PC-9 (cell line): ENCODE data around the gene SNX8. TPM values are rescaled to one million over a fixed set of nuclear protein-coding genes. Genes with fewer than 3 reads are reported as not detected.
A peak's percentile ranks its signal among the peaks of the same experiment; 100 is the strongest.

Experiments used
- BruUV-seq: library from RNA; stranded (reverse); fragments of 400-500 nt; replicated peaks from 2 replicates; lab custom pipeline; 2021; lab: Mats Ljungman, UMichigan
- CTCF ChIA-PET: fragments of 300-600 bp; sonication (Branson Sonifier 250); formaldehyde crosslinking; loops from one replicate; lab custom pipeline; 2022; ENCODE audit warnings: antibody characterized with exemption; lab: Charles Lee
- POLR2A ChIA-PET: fragments of 300-600 bp; sonication (Branson Sonifier 250); formaldehyde crosslinking; loops from one replicate; lab custom pipeline; 2022; ENCODE audit warnings: antibody characterized with exemption; ENCODE audit not compliant: unreplicated experiment; lab: Charles Lee
- DNase-seq, 2 experiments: peaks; one replicate each; pipeline versions ENCODE4 v3.0.0 to v3.0.0-alpha.2; 2015 to 2022; ENCODE audit warnings: mixed read lengths in 1 of 2
- H2AFZ ChIP-seq: fragments of 200-600 bp; sonication (generic); 2 replicates; pipeline ENCODE4 v1.8.1; 2017; ENCODE audit warnings: antibody characterized with exemption
- H3F3A ChIP-seq: fragments of 200-600 bp; sonication (generic); 2 replicates; pipeline ENCODE4 v1.8.1; 2017; ENCODE audit warnings: antibody characterized with exemption, mild to moderate bottlenecking, low read depth; ENCODE audit not compliant: insufficient read depth
- H3K27ac ChIP-seq: fragments of 200-600 bp; sonication (generic); 2 replicates; pipeline ENCODE4 v1.6.1; 2016; ENCODE audit warnings: mixed run types
- H3K27me3 ChIP-seq: fragments of 200-600 bp; sonication (generic); 2 replicates; pipeline ENCODE4 v1.6.1; 2016; ENCODE audit warnings: low read depth, mixed run types; ENCODE audit not compliant: insufficient read depth
- H3K36me3 ChIP-seq: fragments of 200-600 bp; sonication (generic); 2 replicates; pipeline ENCODE4 v1.6.1; 2016; ENCODE audit warnings: low read depth, mixed run types
- H3K4me1 ChIP-seq: fragments of 200-600 bp; sonication (generic); replicated peaks from 2 replicates; pipeline ENCODE4 v1.6.1; 2016; ENCODE audit warnings: mixed run types; ENCODE audit not compliant: insufficient read depth
- H3K4me2 ChIP-seq: fragments of 200-600 bp; sonication (generic); 2 replicates; pipeline ENCODE4 v1.6.1; 2017; ENCODE audit warnings: mixed run types
- H3K4me3 ChIP-seq: fragments of 200-600 bp; sonication (generic); 2 replicates; pipeline ENCODE4 v1.6.1; 2016; ENCODE audit warnings: mixed run types
- H3K79me2 ChIP-seq: fragments of 200-600 bp; sonication (generic); 2 replicates; pipeline ENCODE4 v1.6.1; 2017; ENCODE audit warnings: low read depth, mixed run types
- H3K9me2 ChIP-seq: fragments of 200-600 bp; sonication (generic); 2 replicates; pipeline ENCODE4 v1.8.1; 2017; ENCODE audit warnings: mild to moderate bottlenecking; ENCODE audit not compliant: insufficient read depth
- H3K9me3 ChIP-seq: fragments of 200-600 bp; sonication (generic); 2 replicates; pipeline ENCODE4 v1.8.1; 2016; ENCODE audit warnings: low read depth; ENCODE audit not compliant: insufficient read depth
- H4K20me1 ChIP-seq: fragments of 200-600 bp; sonication (generic); 2 replicates; pipeline ENCODE4 v1.8.1; 2017; ENCODE audit not compliant: insufficient read depth
- CTCF ChIP-seq: fragments of 200-600 bp; sonication (generic); conservative IDR thresholded peaks from 2 replicates; pipeline ENCODE4 v1.6.1; 2017; ENCODE audit warnings: mixed run types, antibody characterized with exemption, mild to moderate bottlenecking, moderate library complexity
- EZH2 ChIP-seq: fragments of 200-600 bp; sonication (generic); IDR thresholded peaks from 2 replicates; pipeline ENCODE4 v1.8.0; 2017; ENCODE audit warnings: antibody characterized with exemption, low read depth
- intact Hi-C: fragments of 100-400 bp; cut with micrococcal nuclease; formaldehyde crosslinking; loops from one replicate; pipeline ENCODE4 v1.10.0; 2022; ENCODE audit not compliant: unreplicated experiment
- total RNA-seq: library from RNA; stranded (reverse); gene quantifications from 2 replicates; pipeline ENCODE4 v1.2.3, GENCODE V29; 2021

SNX8 gene
- total RNA-seq, 1 experiment from 2014 or later, result 102 TPM

GRCh38 chr7:2232766-2233520 lies 81.3 kb downstream of the SNX8 start, which contains the start of gene MAD1L1:
Gene MAD1L1, minus strand, starts transcription at chr7:2232945. Its CDS starts 2,812 bp downstream, at chr7:2230133.
- peaks cover 34% of the 10 kb centered on the region for H3F3A ChIP-seq
- no TSS peak for BruUV-seq
- H3K4me1 ChIP-seq, result peaks cover 16% of the 10 kb centered on the region
- H3K27me3 ChIP-seq, result no peaks in the 10 kb centered on the region
- 0 out of 2 replicates have a peak, but pooled peaks cover 8% of the 10 kb centered on the region for H3K36me3 ChIP-seq
- ChIA-PET CTCF (no interaction called here), POLR2A (interaction anchor here (0.7 kb wide), 2 partner anchors 9 to 566 kb away, joined by 4 to 8 read pairs; partner anchors contain the start of genes MRM2 and NUDT1)
- peak within 1 kb of the TSS; percentile 94 for H3K4me2 ChIP-seq
- intact Hi-C loops, result no loop called here
- no peak within 1 kb of the TSS for H3K27ac ChIP-seq
- DNase-seq, result peak; percentile 79 to 92
- H3K4me3 ChIP-seq, result peak within 1 kb of the TSS; percentile 95
- no peaks in the 10 kb centered on the region for H3K9me3 ChIP-seq
- H2AFZ ChIP-seq, result peak within 1 kb of the TSS; percentile 96
- TF ChIP-seq CTCF (no peak), EZH2 (no peak)
- peaks cover 31% of the 10 kb centered on the region for H3K79me2 ChIP-seq
- no peaks in the 10 kb centered on the region for H3K9me2 ChIP-seq
- H4K20me1 ChIP-seq, result peaks cover 15% of the 10 kb centered on the region

GRCh38 chr7:2231992-2232765 lies 82.1 kb downstream of the SNX8 start:
- H3K79me2 ChIP-seq, result peaks cover 31% of the 10 kb centered on the region
- POLR2A ChIA-PET, result interaction anchor here (0.7 kb wide), 1 partner anchor 10 kb away, joined by 4 read pairs; the partner anchor contains the start of genes MRM2 and NUDT1
- H2AFZ ChIP-seq, result peak overlapping the region; percentile 96
- peaks cover 15% of the 10 kb centered on the region for H4K20me1 ChIP-seq
- no peak overlapping the region for H3K27ac ChIP-seq
- intact Hi-C loops, result no loop called here
- peak overlapping the region; percentile 94 for H3K4me2 ChIP-seq
- H3K4me1 ChIP-seq, result peaks cover 16% of the 10 kb centered on the region
- BruUV-seq, result no TSS peak
- no peaks in the 10 kb centered on the region for H3K9me3 ChIP-seq
- TF ChIP-seq EZH2 (no peak), CTCF (no peak)
- H3K4me3 ChIP-seq, result peak overlapping the region; percentile 95
- CTCF ChIA-PET, result no interaction called here
- H3K36me3 ChIP-seq, result 0 out of 2 replicates have a peak, but pooled peaks cover 8% of the 10 kb centered on the region
- H3F3A ChIP-seq, result peaks cover 34% of the 10 kb centered on the region
- no peaks in the 10 kb centered on the region for H3K27me3 ChIP-seq
- no peaks in the 10 kb centered on the region for H3K9me2 ChIP-seq
- peak in 1 of 2 experiments; percentile 34 for DNase-seq

DNA sequence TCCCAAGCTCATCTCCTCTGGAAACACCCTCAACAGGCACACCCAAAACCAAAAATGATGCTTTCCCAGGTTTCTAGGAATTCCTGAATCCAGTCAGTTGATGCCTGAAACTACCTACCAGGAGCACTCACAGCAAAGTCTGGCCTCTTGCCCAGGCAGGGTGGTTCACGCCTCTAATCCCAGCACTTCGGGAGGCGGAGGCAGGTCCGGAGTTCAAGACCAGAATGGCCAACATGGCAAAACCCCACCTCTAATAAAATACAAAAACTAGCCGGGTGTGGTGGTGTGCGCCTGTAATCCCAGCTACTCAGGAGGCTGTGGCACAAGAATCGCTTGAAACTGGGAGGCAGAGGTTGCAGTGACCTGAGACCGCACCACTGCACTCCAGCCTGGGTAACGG lies 83.4 kb downstream of the SNX8 start:
- H3K27me3 ChIP-seq, result no peaks in the 10 kb centered on the region
- POLR2A ChIA-PET, result no interaction called here
- no peak for TF ChIP-seq CTCF
- no peak for TF ChIP-seq EZH2
- H2AFZ ChIP-seq, result no peak overlapping the region
- H3K9me2 ChIP-seq, result no peaks in the 10 kb centered on the region
- no TSS peak for BruUV-seq
- peaks cover 16% of the 10 kb centered on the region for H3K4me1 ChIP-seq
- no peak overlapping the region; the same call in 1 of the 2 replicates for H3K4me2 ChIP-seq
- CTCF ChIA-PET, result no interaction called here
- no peaks in the 10 kb centered on the region for H3K9me3 ChIP-seq
- peaks cover 36% of the 10 kb centered on the region for H3F3A ChIP-seq
- peaks cover 21% of the 10 kb centered on the region for H3K36me3 ChIP-seq
- DNase-seq, result no peak
- peaks cover 31% of the 10 kb centered on the region for H3K79me2 ChIP-seq
- intact Hi-C loops, result no loop called here
- H3K4me3 ChIP-seq, result no peak overlapping the region
- H4K20me1 ChIP-seq, result peaks cover 15% of the 10 kb centered on the region
- H3K27ac ChIP-seq, result no peak overlapping the region
